Forelimb muscle (tissue), 1 donor: ENCODE measurements around the gene MAP3K4. TPM values are rescaled to one million over a fixed set of nuclear protein-coding genes. Genes with fewer than 3 reads are reported as not detected.

ENCODE experiments used
- DNase-seq: peaks from one replicate; pipeline ENCODE4 v3.0.0-alpha.2; 2013; ENCODE audit warnings: low read depth
- polyA plus RNA-seq: library from polyadenylated mRNA; unstranded; fragments of 120-200 nt; gene quantifications from one replicate; pipeline ENCODE4 v1.2.1, GENCODE V29; 2013; ENCODE audit not compliant: insufficient read length

MAP3K4 gene, protein sequence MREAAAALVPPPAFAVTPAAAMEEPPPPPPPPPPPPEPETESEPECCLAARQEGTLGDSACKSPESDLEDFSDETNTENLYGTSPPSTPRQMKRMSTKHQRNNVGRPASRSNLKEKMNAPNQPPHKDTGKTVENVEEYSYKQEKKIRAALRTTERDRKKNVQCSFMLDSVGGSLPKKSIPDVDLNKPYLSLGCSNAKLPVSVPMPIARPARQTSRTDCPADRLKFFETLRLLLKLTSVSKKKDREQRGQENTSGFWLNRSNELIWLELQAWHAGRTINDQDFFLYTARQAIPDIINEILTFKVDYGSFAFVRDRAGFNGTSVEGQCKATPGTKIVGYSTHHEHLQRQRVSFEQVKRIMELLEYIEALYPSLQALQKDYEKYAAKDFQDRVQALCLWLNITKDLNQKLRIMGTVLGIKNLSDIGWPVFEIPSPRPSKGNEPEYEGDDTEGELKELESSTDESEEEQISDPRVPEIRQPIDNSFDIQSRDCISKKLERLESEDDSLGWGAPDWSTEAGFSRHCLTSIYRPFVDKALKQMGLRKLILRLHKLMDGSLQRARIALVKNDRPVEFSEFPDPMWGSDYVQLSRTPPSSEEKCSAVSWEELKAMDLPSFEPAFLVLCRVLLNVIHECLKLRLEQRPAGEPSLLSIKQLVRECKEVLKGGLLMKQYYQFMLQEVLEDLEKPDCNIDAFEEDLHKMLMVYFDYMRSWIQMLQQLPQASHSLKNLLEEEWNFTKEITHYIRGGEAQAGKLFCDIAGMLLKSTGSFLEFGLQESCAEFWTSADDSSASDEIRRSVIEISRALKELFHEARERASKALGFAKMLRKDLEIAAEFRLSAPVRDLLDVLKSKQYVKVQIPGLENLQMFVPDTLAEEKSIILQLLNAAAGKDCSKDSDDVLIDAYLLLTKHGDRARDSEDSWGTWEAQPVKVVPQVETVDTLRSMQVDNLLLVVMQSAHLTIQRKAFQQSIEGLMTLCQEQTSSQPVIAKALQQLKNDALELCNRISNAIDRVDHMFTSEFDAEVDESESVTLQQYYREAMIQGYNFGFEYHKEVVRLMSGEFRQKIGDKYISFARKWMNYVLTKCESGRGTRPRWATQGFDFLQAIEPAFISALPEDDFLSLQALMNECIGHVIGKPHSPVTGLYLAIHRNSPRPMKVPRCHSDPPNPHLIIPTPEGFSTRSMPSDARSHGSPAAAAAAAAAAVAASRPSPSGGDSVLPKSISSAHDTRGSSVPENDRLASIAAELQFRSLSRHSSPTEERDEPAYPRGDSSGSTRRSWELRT (N-terminal part only)
- 22.5 TPM for polyA plus RNA-seq

DNA sequence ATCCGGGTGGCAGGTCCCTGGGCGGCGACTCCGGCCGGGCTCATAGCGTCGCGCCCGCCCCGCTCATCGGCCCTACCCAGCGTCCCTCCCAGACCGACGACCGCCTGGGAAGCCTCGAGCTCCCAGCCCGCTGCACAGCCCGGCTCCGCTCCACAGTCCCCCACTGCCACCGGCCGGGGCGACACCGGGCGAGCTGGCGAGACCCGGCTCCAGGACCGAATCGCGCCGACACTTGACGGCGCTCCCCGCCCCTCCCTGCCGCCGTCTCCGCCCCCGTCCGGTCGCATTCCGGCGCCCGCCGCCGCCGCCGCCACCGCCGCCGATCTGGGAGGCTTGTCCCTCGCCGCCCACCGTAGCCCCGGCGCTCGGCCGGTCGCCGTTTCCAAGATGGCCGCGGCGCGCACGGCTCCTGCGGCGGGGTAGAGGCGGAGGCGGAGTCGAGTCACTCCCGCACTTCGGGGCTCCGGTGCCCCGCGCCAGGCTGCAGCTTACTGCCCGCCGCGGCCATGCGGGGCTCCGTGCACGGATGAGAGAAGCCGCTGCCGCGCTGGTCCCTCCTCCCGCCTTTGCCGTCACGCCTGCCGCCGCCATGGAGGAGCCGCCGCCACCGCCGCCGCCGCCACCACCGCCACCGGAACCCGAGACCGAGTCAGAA lies at the start of gene MAP3K4:
MAP3K4 (plus strand) TSS at position 364 of the 655 bp plus-strand sequence; CDS start at position 527, 163 bp downstream.
- no peak for DNase-seq

DNA sequence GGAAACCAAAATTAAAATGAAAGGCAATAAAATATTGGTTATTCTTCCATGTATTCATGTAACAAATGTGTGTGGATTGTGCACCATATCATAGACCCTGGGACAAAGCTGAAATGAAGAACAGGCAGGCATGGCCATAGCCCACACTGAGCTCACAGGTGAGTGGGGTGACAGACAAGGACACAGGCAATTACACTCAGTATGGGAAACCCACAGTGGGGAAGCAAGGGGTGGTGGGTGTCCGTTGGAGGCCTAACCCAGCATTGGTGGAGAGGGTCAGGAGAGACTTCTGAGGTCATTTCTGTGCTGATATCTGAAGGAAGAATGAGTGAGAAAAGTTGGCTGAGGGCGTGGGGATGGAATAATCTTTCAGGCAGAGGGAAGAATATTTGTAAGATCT lies 47.6 kb upstream of the MAP3K4 start:
- DNase-seq: no peak

DNA sequence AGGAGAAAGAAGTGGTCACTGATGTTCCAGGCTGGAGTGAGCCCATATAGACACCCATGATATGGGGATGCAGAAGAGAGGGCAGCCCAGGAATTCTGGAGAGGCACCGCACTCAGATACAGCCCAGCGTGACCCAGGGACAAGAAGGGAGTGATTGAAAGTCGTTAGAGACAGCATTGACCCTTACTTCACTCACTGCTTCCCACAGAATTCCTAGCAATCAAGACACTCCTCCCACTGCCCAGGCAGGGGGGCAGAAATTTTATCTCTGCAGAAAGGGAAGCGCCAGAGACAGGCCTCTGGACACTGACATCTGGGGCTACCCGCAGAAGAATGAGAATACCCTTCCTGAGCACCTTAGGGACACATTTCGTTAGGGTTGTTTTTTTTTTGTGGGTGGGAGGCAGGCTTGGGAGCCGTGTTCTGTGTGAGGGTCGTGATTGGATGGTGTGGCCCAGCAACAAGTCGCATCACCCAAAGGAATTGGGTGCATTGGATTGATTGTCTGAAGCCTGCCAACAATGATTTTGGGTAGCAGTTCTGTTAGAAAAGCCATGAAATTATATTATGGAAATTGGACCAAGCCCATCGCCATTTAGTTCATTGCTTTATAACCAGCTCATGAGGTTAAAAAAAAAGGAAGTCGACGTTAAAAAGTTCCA lies 45.9 kb upstream of the MAP3K4 start:
- DNase-seq: no peak

DNA sequence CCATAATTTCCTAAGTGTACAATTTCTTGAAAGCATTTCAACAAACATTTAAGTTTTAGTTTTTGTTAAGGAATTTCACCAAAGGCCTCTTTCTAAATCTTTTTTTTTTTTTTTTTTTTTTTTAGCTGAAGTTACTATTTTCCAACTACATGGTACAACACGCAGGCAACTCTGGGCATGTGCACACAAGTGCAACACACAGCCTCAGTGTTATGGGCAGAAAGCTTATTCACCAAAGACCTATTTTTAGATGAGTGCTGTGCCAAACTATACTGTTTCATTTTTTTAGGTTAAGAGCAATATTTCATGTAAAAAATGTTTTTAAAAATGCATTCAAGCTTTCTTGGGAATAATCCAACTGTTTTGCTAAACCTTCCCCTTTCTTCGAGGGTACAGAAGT lies 42.0 kb upstream of the MAP3K4 start:
- DNase-seq: no peak

DNA sequence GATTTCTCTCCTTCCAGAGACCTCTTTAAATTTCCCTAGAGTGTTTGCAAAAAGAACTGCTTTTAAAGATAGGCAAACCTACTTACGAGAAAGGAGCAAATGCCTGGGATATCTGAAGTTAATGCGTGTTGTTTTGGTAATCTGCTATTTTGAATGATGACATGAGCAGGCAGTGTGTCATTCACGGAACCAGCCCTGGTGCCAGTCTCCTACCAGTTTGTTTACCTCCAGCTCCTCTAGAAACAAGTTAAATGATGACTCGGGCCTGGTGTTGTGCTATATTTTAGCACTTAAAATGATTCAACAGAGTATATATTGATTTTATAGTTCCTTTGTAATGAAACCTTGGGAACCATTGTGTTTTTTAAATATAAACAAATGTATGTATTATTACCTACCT lies 41.1 kb upstream of the MAP3K4 start:
- no peak for DNase-seq

DNA sequence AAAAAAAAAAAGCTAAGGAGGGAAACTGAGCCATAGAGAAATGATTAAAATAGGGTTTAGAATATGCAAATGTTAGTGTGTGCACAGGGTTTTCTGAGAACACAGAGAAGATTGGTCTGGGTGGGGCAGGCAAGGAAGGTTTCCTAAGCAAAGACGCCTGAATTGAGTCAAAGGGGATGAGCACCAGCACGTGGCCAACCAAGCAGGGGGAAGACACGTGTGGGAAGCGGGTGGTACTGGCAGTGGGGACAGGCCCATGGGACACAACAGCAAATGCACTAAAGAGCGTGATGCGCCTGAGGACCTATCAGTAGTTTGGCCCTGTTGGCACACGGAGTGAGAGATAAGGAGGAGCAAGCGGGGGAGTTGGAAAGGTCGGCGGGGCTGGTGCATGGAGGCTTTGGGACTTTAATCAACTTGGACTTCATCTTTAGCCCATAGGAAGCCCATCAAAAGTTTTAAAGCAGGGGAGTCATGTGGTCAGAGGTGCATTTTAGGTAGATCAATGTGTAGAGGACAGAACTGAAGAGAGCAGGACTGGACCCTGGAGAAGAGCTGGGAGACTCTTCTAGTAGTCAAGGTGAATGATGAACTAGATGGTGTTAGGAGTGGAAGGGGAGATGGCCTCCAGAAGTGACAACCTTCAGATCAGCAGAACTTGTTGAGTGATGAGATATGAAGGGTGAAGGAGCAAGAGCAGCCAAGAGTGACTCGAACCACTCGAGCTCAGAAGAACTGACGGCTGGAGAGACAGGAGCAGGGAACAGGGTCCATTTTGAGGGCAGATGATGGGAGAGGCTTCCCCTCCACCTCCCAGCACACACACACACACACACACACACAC lies 40.2 kb upstream of the MAP3K4 start:
- no peak for DNase-seq

DNA sequence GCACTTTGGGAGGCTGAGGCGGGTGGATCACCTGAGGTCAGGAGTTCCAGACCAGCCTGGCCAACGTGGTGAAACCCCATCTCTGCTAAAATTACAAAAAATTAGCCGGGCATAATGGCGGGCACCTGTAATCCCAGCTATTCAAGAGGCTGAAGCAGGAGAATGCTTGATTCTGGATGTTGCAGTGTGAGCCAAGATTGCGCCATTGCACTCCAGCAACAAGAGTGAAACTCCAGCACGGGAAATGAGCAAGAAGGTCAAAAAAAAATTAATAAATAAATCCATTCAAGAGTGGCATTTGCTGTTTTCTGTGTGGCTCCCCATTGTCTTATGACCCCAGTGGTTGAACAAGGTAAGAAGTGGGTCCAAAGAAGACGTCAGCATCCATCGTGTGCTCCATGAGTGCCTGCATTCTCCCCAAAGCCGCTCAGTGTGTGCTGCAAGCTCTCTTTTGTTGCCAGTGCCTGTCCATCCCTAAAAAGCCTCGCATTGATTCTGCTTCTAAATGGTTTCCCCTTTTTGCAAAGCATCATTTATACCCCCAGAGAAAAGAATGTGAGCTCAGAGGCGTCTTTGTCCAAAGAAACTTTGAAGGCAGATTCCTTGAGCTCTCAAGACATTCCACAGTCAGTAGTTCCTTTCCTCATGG lies 38.8 kb upstream of the MAP3K4 start:
- no peak for DNase-seq

DNA sequence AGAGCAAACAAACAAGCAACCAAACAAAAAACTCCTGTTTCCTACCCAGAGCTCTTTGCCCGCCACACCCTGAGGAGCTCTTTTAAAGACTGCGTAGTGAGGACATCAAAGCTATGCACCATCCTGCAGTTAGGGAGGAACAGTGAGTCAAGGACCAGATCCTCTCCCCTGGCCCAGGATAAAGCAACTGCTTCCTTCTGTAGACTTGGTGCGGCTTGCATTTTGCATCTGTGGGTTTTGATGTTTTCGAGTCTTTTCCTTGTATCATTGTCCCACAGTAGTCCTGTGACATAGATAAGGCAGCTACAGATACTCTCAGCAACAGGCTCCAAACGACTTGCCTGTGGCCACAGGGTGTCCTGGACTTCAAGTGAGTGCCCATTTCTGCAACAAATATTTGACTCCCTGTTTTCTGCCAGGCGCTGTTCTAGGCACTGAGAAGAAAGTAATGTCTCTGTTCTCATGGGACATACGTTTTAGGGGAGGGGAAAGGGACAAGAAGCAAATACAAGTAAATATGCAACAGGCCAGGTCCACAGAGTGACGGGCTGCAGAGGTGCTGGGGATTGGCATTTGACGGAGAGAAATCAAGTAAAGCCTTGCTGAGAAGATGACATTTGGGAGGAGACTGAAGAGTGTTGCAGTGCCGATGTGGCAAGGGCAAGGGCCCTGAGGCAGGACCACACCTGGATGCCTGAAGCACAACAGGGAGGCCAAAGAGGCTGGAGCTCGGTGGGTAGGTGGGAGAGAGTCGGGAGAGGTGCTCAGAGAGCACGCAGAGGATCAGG lies 35.9 kb upstream of the MAP3K4 start:
- DNase-seq: no peak

DNA sequence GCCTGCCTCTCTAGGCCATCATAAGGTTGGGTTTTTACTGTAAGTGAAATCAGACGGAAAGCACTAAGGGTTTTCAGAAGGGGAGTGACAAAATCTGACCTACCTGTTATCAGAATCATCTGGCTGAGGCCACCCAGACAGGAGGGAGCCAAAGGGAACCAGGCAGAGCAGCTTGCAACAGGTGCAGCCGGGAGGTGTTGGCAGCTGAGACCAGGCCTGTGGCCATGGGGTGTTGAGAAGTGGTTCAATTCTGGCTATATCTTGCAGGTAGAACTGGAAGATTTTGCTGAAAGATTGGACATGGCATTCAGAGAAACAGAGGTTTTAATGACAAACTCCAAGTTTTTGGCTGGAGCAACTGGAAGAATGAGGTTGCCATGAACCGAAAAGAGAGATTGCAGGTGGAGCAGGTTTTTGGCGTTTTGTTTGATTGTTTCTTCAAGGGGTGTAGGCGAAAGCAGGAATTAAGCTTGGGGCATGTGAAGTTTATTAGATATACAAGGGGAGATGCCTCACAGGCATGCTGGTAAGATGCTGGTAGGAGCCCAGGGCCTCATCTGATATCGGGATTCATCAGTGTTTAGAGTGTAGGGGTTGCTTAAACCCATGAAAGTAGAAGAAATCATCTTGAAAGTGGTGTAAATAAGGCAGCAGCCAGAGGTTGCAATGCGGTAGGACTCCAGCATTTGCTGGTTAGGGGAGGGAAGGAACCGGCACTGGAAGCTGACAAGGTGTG lies 35.1 kb upstream of the MAP3K4 start:
- no peak for DNase-seq

DNA sequence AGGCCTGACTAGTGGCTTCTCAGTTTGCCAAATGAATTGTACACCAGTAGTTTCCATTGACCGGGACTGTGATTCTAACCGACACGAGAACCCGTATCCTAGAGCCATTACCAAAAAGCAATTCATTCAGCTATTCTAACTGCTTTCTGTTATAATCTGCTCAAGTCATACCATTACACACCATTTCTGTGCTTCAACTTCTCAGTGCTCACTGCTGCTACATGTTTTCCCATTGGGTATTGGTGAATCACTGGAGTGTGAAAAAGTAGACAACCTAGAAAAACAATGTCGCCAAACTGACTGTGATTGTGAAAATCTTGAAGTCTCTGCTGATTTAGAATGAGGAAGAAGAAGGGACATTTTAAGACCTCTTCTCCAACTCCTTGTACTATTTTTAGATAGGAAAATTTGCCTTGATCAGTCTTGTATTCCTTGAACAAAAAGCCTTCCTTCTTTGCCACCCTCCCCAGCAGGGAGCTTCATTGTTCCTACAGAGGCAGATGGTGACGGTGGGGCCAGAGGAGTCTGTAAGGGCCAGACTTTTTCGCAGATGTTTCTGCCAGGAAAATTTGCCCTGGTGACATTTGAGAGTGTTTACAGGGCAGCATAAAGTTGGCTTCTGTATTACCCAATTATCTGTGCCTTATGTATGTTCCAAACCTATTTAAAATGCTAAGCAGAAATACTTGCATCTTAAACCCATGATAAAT lies 31.7 kb upstream of the MAP3K4 start:
- DNase-seq: no peak

DNA sequence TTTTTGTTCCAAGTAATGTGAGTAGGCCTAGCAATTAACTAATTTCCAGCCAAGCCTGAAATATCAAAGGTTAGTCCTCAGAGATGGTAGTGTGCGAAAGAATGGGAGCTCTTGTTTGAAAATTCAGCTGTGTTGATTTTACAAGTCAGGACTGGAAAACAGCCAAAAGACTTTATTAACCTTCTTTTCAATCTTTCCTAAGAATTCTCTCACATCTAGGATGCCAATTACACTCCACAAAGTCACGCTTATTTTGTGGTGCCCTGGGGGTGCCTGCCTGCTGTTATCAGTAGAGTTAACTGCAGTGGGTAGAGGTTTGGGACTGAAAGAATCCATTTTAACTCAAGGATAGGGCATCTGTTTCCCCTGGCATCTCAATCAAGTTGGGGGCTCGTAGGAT lies 30.7 kb upstream of the MAP3K4 start:
- DNase-seq: no peak

DNA sequence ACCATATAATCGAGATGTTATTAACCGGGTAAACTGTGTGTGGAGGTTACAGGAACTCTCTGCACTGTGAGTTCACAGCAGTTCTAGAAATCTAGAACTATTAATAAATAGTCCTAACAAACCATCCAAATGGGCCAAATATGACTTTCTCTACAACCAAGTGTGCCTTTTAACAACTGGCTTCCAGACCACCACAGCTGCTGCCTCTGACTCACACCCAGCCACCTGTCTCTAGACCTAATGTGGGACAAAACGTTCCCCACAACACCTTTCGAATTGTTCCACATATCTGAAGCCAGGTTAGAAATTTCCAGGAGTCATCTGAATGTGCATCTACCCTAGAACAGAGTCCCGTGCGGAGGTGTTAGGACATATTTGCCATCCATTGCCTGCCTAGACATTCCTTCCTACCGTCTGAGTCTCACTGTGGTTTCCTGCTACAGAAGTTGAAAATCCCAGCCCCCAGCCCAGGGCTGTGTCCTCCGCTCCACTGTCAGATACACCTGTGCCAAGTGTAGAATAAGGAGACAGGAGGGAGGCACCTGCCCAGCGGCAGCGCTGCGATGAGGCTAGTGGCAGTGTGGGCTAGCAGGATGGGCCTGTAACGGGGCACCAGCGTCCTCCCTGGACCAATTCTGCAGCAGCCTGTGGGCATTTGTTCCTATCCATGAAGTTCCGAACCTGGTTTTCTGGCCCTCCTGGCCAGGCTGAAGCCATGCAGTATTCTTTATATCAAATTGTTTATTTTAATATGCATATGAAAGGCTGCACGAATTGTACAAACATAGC lies 28.5 kb upstream of the MAP3K4 start:
- no peak for DNase-seq

DNA sequence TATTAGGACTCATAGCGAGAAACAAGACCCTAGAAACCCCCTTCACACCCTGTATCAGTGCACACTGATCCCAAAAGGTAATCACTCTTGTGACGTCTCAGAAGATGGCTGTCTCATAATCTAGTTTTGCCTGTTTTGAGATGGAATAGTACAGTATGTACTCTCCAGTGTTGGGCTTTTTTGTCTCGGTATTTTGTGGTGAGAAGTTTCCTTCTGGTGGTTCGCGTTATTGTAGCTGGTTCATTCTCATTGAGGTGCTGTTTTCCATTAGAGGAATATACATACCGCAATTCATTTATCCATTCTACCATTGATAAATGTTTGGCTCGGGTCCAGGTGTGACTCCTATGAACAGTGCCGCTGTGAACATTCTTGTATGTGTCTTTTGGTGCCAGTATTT lies 27.9 kb upstream of the MAP3K4 start:
- no peak for DNase-seq

DNA sequence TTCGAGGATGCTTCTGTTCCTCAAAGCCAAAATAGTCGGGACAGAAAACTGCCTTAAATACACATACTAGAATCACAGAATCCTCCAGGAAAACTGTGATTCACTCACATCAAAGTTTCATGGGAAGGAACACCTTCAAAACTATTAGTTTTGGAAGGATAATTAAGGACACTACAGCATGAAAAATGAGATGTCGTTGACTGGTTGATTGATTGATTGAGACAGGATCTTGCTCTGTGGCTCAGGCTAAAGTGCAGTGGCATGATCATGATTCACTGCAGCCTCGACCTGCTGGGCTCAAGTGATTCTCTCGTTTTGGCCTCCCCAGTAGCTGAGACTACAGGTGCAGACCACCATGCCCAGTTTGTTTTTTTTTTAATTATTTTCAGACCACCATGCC lies 25.7 kb upstream of the MAP3K4 start:
- no peak for DNase-seq

DNA sequence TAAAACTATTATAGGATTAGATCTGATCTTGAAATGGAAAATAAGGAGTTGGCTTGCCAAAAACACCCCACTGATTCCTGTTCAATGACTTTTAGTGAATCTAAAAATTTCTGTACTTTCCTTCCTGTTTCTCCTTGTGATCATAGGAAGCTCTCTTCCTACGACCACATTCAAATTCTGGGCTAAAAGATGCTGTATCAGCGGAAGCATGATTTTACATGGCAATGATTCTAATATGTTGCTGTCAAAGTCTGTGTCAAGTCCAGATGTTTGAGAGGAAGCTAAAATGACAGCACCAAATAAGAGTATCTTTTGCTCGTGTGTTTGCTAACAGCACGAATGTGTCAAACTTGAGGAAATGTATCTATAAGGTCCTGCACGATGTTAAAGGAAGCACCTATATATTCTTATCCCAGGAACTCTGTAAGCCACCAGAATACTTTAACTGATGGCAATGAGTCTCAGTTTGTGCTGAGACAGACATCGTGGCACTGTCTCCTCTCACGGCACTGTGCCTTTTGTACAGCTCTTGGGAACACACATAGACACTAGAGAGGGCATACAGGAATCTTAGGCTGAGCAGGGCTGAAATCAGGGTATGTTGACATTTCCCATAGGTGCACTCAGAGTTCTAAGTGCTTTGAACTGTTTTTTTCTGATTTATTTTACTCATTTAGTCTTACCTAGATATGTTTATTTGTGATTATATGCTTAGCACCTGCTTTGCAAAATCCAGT lies 24.9 kb upstream of the MAP3K4 start:
- DNase-seq: no peak

DNA sequence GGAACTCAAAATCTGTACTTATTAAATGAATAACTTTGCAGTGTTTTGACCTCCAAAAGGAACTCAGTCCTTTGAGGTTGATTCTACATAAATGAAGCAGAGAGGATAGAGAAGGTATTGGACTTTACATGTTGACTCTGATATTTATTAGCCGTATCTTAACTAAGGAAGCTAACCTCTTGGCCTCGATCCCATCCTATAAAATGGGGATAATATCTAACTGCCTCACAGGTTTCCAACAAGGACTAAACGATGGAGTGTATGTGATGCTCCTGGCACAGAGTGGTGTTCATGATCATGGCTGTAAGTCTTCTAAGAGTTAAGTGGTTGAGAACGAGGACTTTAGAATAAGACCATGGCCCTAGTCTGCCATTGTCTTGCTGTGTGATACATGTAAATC lies 24.2 kb upstream of the MAP3K4 start:
- DNase-seq: no peak
